ENCODE results near the gene FOLR1. TPM values are rescaled to one million over a fixed set of nuclear protein-coding genes. Genes with fewer than 3 reads are reported as not detected.

FOLR1 gene
- total and polyA plus RNA-seq, 9 of the 15 experiments (the other 6 are each of a cell fraction or from before 2014, with no cell fraction given) = 0.22 to 2.3 (median 1.0) TPM

DNA sequence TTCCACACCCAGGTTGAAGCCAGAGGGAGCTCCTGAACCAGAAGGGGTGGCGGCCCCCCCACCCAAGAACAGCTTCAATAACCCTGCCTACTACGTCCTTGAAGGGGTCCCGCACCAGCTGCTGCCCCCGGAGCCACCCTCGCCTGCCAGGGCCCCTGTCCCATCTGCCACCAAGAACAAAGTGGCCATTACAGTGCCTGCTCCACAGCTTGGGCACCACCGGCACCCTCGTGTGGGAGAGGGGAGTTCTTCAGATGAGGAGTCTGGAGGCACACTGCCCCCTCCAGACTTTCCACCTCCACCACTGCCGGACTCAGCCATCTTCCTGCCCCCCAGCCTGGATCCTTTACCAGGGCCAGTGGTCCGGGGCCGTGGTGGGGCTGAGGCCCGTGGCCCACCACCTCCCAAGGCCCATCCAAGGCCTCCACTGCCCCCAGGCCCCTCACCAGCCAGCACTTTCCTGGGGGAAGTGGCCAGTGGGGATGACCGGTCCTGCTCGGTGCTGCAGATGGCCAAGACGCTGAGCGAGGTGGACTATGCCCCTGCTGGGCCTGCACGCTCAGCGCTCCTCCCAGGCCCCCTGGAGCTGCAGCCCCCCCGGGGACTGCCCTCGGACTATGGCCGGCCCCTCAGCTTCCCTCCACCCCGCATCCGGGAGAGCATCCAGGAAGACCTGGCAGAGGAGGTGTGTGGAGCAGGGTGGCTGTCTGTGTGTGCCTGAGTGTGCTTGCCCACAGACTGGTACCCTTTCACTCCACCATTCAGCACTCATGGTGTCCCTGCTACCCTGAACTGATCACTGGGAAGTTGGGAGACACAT is 45.4 kb downstream of the FOLR1 start:
- FAIRE-seq = no peak
- Histone ChIP-seq H2AFZ (ENCODE audit: low read depth, low read length) (no peak overlapping the region), H3K9me1 (ENCODE audit: control insufficient read depth, insufficient read depth, low read length) (no peaks in the 10 kb centered on the region), H3K27ac (ENCODE audit: extremely low read depth, low read depth, low read length) (no peak overlapping the region), H3K9ac (ENCODE audit: insufficient read depth in 1 of 2, low read depth in 2 of 2, low read length in 2 of 2) (no peak overlapping the region; a peak in 1 of 4 replicates), H3K36me3 (ENCODE audit: control insufficient read depth, insufficient read depth, low read length) (peaks cover 64% of the 10 kb centered on the region), H3K9me3 (replicated peaks; ENCODE audit: control insufficient read depth, insufficient read depth, low read depth, low read length) (no peaks in the 10 kb centered on the region), H3K4me3 (no peak overlapping the region), H3K27me3 (ENCODE audit: control insufficient read depth in 2 of 2, insufficient read depth in 2 of 2, low read length in 2 of 2) (no peaks in the 10 kb centered on the region), H3K4me2 (ENCODE audit: insufficient read depth, low read length) (no peak overlapping the region), H3K4me1 (replicated peaks in 1 of 2; ENCODE audit: control insufficient read depth in 2 of 2, insufficient read depth in 2 of 2, low read length in 2 of 2) (peaks cover 0 to 28% of the 10 kb centered on the region in 2 experiments; a peak in 2 of 5 replicates), H3K79me2 (ENCODE audit: control insufficient read depth, insufficient read depth, low read length) (no peaks in the 10 kb centered on the region), H4K20me1 (replicated peaks; ENCODE audit: control insufficient read depth, insufficient read depth, low read length) (no peaks in the 10 kb centered on the region)
- ChIA-PET POLR2A (interaction anchor here (0.6 to 2.8 kb wide), 12 partner anchors 8 to 290 kb away, joined by 3 to 13 read pairs (median 4); partner anchors contain the start of gene INPPL1), CTCF (ENCODE audit: low intra/inter-chr PET ratio) (interaction anchor here (1.4 kb wide), 1 partner anchor 212 kb away, joined by 3 read pairs; no protein-coding TSS in a partner anchor)
- DNase-seq (ENCODE audit: extremely low read depth in 1 of 4, low spot score in 3 of 4) = no peak
- WGBS (ENCODE audit: insufficient coverage, low coverage, missing lambda C conversion rate) = 93% methylated on average over 18 of the region's 22 CpGs
- no peak for ATAC-seq
- in situ Hi-C loops (cut with MboI) = no loop called here
- intact Hi-C loops (cut with micrococcal nuclease) = loop anchor here (5.0 kb wide), 2 partner anchors 55 to 195 kb away; partner anchors contain the start of gene CLPB
- no TSS peak for BruUV-seq (replicated peaks)
- no peak for TF ChIP-seq TAL1 (IDR thresholded peaks at IDR 0.05)
- no peak for TF ChIP-seq ZNF551 (CRISPR knock-in tag; IDR thresholded peaks at IDR 0.05)
- no peak for TF ChIP-seq MAFK (IDR thresholded peaks at IDR 0.05; ENCODE audit: low read length)
- no peak for TF ChIP-seq TAF1 (IDR thresholded peaks at IDR 0.05; ENCODE audit: control insufficient read depth, extremely low read depth, insufficient read depth, low read length, severe bottlenecking)
- no peak for TF ChIP-seq DACH1 (IDR thresholded peaks at IDR 0.05; ENCODE audit: partially characterized antibody)
- 0 out of 2 replicates have a peak, but pooled peaks have one; percentile 37 for TF ChIP-seq POLR2G (IDR thresholded peaks at IDR 0.05; ENCODE audit: low read depth, low read length)
- TF ChIP-seq RBFOX2 (IDR thresholded peaks at IDR 0.05; ENCODE audit: low read depth, low read length) = peak; percentile 47; the same call in 1 of the 2 replicates
- no peak for TF ChIP-seq ARID3B (CRISPR knock-in tag; IDR thresholded peaks at IDR 0.05; ENCODE audit: borderline replicate concordance)
- TF ChIP-seq, protein P1, sequence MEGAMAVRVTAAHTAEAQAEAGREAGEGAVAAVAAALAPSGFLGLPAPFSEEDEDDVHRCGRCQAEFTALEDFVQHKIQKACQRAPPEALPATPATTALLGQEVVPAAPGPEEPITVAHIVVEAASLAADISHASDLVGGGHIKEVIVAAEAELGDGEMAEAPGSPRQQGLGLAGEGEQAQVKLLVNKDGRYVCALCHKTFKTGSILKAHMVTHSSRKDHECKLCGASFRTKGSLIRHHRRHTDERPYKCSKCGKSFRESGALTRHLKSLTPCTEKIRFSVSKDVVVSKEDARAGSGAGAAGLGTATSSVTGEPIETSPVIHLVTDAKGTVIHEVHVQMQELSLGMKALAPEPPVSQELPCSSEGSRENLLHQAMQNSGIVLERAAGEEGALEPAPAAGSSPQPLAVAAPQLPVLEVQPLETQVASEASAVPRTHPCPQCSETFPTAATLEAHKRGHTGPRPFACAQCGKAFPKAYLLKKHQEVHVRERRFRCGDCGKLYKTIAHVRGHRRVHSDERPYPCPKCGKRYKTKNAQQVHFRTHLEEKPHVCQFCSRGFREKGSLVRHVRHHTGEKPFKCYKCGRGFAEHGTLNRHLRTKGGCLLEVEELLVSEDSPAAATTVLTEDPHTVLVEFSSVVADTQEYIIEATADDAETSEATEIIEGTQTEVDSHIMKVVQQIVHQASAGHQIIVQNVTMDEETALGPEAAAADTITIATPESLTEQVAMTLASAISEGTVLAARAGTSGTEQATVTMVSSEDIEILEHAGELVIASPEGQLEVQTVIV (CRISPR knock-in tag; IDR thresholded peaks at IDR 0.05; ENCODE audit: borderline replicate concordance) = no peak
- no peak for TF ChIP-seq WHSC1 (IDR thresholded peaks at IDR 0.05; ENCODE audit: low read length)
- peak in 2 of 3 experiments; percentile 2 to 23; a peak in 1 of 6 replicates for TF ChIP-seq CTCF (IDR thresholded peaks at IDR 0.05 in 2 of 3, conservative IDR thresholded peaks at IDR 0.05 in 1 of 3; ENCODE audit: insufficient read depth in 2 of 3, low read depth in 1 of 3, low read length in 3 of 3)
- no peak for TF ChIP-seq TCF7L2 (IDR thresholded peaks at IDR 0.05; ENCODE audit: low read depth, low read length)
- no peak for TF ChIP-seq ETV1 (tag; conservative IDR thresholded peaks at IDR 0.05; ENCODE audit: low read depth)

All from K562 (cell line).